Activated CD4-positive, alpha-beta T cell treated with anti-CD3 and anti-CD28 coated beads for 48 hours (primary cell): ENCODE results near the gene PACRG.

Experiments
- DNase-seq: peaks from one replicate; pipeline ENCODE4 v3.0.0-alpha.2; 2020

PACRG gene

GRCh38 chr6:162798546-162799266 is 70.9 kb downstream of the PACRG start:
- no peak for DNase-seq

GRCh38 chr6:162814426-162814973 is 86.7 kb downstream of the PACRG start:
- DNase-seq, result no peak

- no peak for DNase-seq
Observed at GRCh38 chr6:162817196-162817595, 89.4 kb downstream of the PACRG start.

- DNase-seq, result no peak
Observed at GRCh38 chr6:162819284-162819683, 91.5 kb downstream of the PACRG start.

- no peak for DNase-seq
Observed at GRCh38 chr6:162821102-162821501, 93.3 kb downstream of the PACRG start.

GRCh38 chr6:162825597-162825996 is 97.8 kb downstream of the PACRG start:
- no peak for DNase-seq

GRCh38 chr6:162829013-162829742 is 101.4 kb downstream of the PACRG start:
- no peak for DNase-seq

GRCh38 chr6:162833776-162834175 is 106.0 kb downstream of the PACRG start:
- DNase-seq, result no peak

- DNase-seq, result no peak
Observed at GRCh38 chr6:162845972-162846371, 118.2 kb downstream of the PACRG start.

GRCh38 chr6:162846723-162847122 is 118.9 kb downstream of the PACRG start:
- DNase-seq, result no peak

- DNase-seq, result no peak
Observed at GRCh38 chr6:162849269-162849668, 121.5 kb downstream of the PACRG start.

GRCh38 chr6:162852192-162852591 is 124.4 kb downstream of the PACRG start:
- no peak for DNase-seq

- no peak for DNase-seq
Observed at GRCh38 chr6:162852840-162853577, 125.2 kb downstream of the PACRG start.

GRCh38 chr6:162854228-162854627 is 126.5 kb downstream of the PACRG start:
- no peak for DNase-seq

- DNase-seq, result no peak
Observed at GRCh38 chr6:162854734-162855191, 127.0 kb downstream of the PACRG start.

- DNase-seq, result no peak
Observed at GRCh38 chr6:162856885-162857284, 129.1 kb downstream of the PACRG start.

- DNase-seq, result no peak
Observed at GRCh38 chr6:162857326-162857725, 129.6 kb downstream of the PACRG start.

- no peak for DNase-seq
Observed at GRCh38 chr6:162862462-162862861, 134.7 kb downstream of the PACRG start.

- DNase-seq, result no peak
Observed at GRCh38 chr6:162862941-162863340, 135.2 kb downstream of the PACRG start.

- DNase-seq, result no peak
Observed at GRCh38 chr6:162863821-162864220, 136.0 kb downstream of the PACRG start.

- DNase-seq, result no peak
Observed at GRCh38 chr6:162864911-162865310, 137.1 kb downstream of the PACRG start.

- no peak for DNase-seq
Observed at GRCh38 chr6:162866656-162867055, 138.9 kb downstream of the PACRG start.

- DNase-seq, result no peak
Observed at GRCh38 chr6:162868397-162868796, 140.6 kb downstream of the PACRG start.
